Measurements from ENCODE around the gene SBK2. TPM values are rescaled to one million over a fixed set of nuclear protein-coding genes. Genes with fewer than 3 reads are reported as not detected.
A peak's percentile ranks its signal among the peaks of the same experiment; 100 is the strongest.
"Not testable (repeated sequence)": the region's sequence is repeated elsewhere in the genome, so short reads cannot be mapped to it uniquely, and the experiment has no call there.

Gene SBK2
- total RNA-seq, 3 donors from 2014 or later = not detected

- DNase-seq (no peak), ATAC-seq (no peak)
- Histone ChIP-seq H3K4me3 (no peak overlapping the region), H3K9me3 (no peaks in the 10 kb centered on the region), H3K4me1 (ENCODE audit: low read depth) (no peaks in the 10 kb centered on the region), H3K36me3 (ENCODE audit: low read depth) (no peaks in the 10 kb centered on the region)
- no peak for TF ChIP-seq CTCF (IDR thresholded peaks at IDR 0.05)
- intact Hi-C loops (cut with DNase I, micrococcal nuclease) = no loop called here
Measured at GRCh38 chr19:55502197-55502952, 34.6 kb downstream of the SBK2 start.

DNA sequence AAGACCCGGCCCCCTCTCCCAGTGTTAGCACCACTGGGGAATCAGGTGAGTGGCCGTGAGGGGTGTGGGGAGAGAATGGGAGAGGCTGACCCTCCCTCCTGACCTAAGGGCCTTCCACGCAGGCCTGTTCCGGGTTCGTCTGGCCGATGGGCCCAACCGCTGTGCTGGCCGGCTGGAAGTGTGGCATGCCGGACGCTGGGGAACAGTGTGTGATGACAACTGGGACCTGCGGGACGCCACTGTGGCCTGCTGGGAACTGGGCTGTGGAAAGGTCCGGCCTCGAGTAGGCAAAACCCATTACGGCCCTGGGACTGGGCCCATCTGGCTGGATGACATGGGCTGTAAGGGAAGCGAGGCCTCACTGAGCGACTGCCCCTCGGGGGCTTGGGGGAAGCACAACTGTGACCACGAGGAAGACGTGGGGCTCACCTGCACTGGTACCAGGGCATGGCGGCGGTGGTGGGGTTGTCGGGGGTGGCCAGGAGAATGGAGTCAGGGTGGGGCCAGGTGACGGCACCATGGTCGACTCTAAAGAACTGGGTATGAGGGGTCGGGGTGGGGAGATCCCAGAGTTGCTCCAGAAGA lies 36.5 kb downstream of the SBK2 start:
- intact Hi-C loops (cut with DNase I, micrococcal nuclease) = no loop called here

DNA sequence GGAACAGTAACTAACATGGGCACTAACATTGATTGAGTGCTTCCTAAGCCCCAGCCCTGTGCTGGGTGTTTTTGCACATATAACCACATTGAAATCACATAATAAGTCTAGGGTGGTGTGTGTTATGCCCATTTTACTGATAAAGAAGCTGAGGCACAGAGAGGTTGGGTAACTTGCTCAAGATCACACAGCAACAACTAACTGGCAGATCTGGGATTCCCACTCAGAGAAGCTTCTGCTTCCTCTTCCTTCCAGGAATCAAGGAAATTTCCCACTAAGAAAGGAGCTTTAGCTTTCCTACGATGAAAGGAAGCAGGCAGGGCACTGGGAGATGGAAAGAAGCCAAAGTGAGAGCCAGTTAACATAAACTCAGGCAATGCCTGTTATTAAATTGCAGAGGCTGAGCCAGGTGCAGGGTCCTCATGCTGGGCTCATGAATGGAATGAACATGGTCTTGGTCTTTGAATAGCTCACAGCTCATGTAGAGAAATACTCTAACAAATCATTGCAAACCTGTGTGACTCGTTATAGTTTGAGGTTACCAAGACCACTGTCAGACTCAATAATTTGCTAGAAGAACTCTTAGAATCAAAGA lies 38.6 kb downstream of the SBK2 start:
- ATAC-seq (no peak), DNase-seq (no peak)
- no peak for TF ChIP-seq CTCF (IDR thresholded peaks at IDR 0.05)
- no peaks in the 10 kb centered on the region for H3K36me3 ChIP-seq (ENCODE audit: low read depth)
- intact Hi-C loops (cut with DNase I, micrococcal nuclease) = no loop called here
- H3K4me1 ChIP-seq (ENCODE audit: low read depth) = no peaks in the 10 kb centered on the region
- H3K9me3 ChIP-seq = no peaks in the 10 kb centered on the region
- no peak overlapping the region for H3K4me3 ChIP-seq

More for the DNA sequence above, 36.5 kb downstream of the SBK2 start:
- TF ChIP-seq CTCF (IDR thresholded peaks at IDR 0.05) = no peak
- DNase-seq (peak in 1 of 3 donors; percentile 29), ATAC-seq (no peak)
- H3K9me3 ChIP-seq = no peaks in the 10 kb centered on the region
- H3K36me3 ChIP-seq (ENCODE audit: low read depth) = no peaks in the 10 kb centered on the region
- H3K4me1 ChIP-seq (ENCODE audit: low read depth) = no peaks in the 10 kb centered on the region
- H3K4me3 ChIP-seq = no peak overlapping the region

DNA sequence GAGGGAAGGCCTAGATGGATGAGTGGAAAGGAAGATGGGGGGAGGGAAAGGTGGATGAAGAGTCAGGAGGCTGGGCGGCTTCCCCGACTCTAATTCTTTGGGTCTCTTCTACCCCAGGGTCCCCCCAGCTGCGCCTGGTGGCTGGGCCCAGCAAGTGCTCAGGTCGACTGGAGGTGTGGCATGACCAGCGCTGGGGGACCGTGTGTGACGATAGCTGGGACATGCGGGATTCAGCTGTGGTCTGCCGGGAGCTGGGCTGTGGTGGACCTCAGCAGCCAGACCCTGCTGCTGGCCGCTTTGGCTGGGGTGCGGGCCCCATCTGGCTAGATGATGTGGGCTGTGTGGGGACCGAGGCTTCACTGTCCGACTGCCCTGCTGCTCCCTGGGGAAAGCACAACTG lies 39.2 kb downstream of the SBK2 start:
- no peaks in the 10 kb centered on the region for H3K4me1 ChIP-seq (ENCODE audit: low read depth)
- TF ChIP-seq CTCF (IDR thresholded peaks at IDR 0.05) = no peak
- H3K9me3 ChIP-seq = no peaks in the 10 kb centered on the region
- H3K4me3 ChIP-seq = no peak overlapping the region
- no peak for ATAC-seq
- intact Hi-C loops (cut with DNase I, micrococcal nuclease) = no loop called here
- peak in 1 of 3 donors; percentile 41 for DNase-seq
- no peaks in the 10 kb centered on the region for H3K36me3 ChIP-seq (ENCODE audit: low read depth)

GRCh38 chr19:55496820-55497219 lies 40.1 kb downstream of the SBK2 start:
- H3K4me1 ChIP-seq (ENCODE audit: low read depth); ATAC-seq; H3K9me3 ChIP-seq; H3K4me3 ChIP-seq; H3K36me3 ChIP-seq (ENCODE audit: low read depth); intact Hi-C loops (cut with DNase I, micrococcal nuclease): not testable (repeated sequence)
- DNase-seq = peak in 1 of 3 donors; percentile 10
